PC-3 (cell line): ENCODE measurements around the gene ZNF783. TPM values are rescaled to one million over a fixed set of nuclear protein-coding genes. Genes with fewer than 3 reads are reported as not detected.

ENCODE experiments used
- ATAC-seq: fragments of 200-7000 bp; cut with Tn5 transposase; 2 replicates; pipeline ENCODE4 v1.9.1; 2020; ENCODE audit warnings: mild to moderate bottlenecking, moderate library complexity
- BruUV-seq: library from RNA; stranded (reverse); fragments of 400-500 nt; replicated peaks from 2 replicates; lab custom pipeline; 2021; lab: Mats Ljungman, UMichigan
- CTCF ChIA-PET: fragments of 300-600 bp; sonication (Branson Sonifier 250); formaldehyde crosslinking; loops from one replicate; lab custom pipeline; 2022; ENCODE audit warnings: antibody characterized with exemption; lab: Charles Lee
- POLR2A ChIA-PET: fragments of 300-600 bp; sonication (Branson Sonifier 250); formaldehyde crosslinking; loops from one replicate; lab custom pipeline; 2022; ENCODE audit warnings: antibody characterized with exemption; ENCODE audit not compliant: unreplicated experiment; lab: Charles Lee
- DNase-seq: peaks from one replicate; pipeline ENCODE4 v3.0.0-alpha.2; 2015
- H2AFZ ChIP-seq: fragments of 300-600 bp; sonication (generic); 2 replicates; pipeline ENCODE4 v1.6.0; 2016; ENCODE audit warnings: antibody characterized with exemption, low read length
- H3F3A ChIP-seq: fragments of 300-600 bp; sonication (generic); one replicate; pipeline ENCODE4 v1.6.0; 2017; ENCODE audit warnings: antibody characterized with exemption, low read length, control low read depth, mild to moderate bottlenecking; ENCODE audit not compliant: unreplicated experiment
- H3K27ac ChIP-seq: fragments of 300-600 bp; sonication (generic); 2 replicates; pipeline ENCODE4 v1.5.1; 2016; ENCODE audit warnings: mild to moderate bottlenecking, low read length
- H3K27me3 ChIP-seq: fragments of 300-600 bp; sonication (generic); 2 replicates; pipeline ENCODE4 v1.6.1; 2016; ENCODE audit warnings: low read length, mixed read lengths
- H3K36me3 ChIP-seq: fragments of 300-600 bp; sonication (generic); 2 replicates; pipeline ENCODE4 v1.6.1; 2016; ENCODE audit warnings: low read depth, mixed run types, low read length, mixed read lengths
- H3K4me1 ChIP-seq: fragments of 300-600 bp; sonication (generic); 2 replicates; pipeline ENCODE4 v1.5.1; 2016; ENCODE audit warnings: low read length; ENCODE audit not compliant: insufficient read depth
- H3K4me2 ChIP-seq: fragments of 300-600 bp; sonication (generic); 2 replicates; pipeline ENCODE4 v1.6.0; 2016; ENCODE audit warnings: low read length
- H3K4me3 ChIP-seq: fragments of 300-600 bp; sonication (generic); 2 replicates; pipeline ENCODE4 v1.5.1; 2016; ENCODE audit warnings: mild to moderate bottlenecking, low read length, mixed read lengths
- H3K79me2 ChIP-seq: fragments of 300-600 bp; sonication (generic); 2 replicates; pipeline ENCODE4 v1.6.1; 2017; ENCODE audit warnings: low read length, mixed read lengths
- H3K9ac ChIP-seq: fragments of 300-600 bp; sonication (generic); 2 replicates; pipeline ENCODE4 v1.6.0; 2016; ENCODE audit warnings: mild to moderate bottlenecking, low read length
- H3K9me2 ChIP-seq: fragments of 300-600 bp; sonication (generic); replicated peaks from 2 replicates; pipeline ENCODE4 v1.6.1; 2016; ENCODE audit warnings: mixed run types, low read length, mixed read lengths
- H3K9me3 ChIP-seq: fragments of 300-600 bp; sonication (generic); 2 replicates; pipeline ENCODE4 v1.6.1; 2016; ENCODE audit warnings: low read length, mixed read lengths
- H4K20me1 ChIP-seq: fragments of 300-600 bp; sonication (generic); 2 replicates; pipeline ENCODE4 v1.6.1; 2016; ENCODE audit warnings: low read length, mixed read lengths
- EZH2 ChIP-seq: fragments of 300-600 bp; sonication (generic); IDR thresholded peaks from one replicate; pipeline ENCODE4 v1.6.1; 2017; ENCODE audit warnings: antibody characterized with exemption, mild to moderate bottlenecking, low read length; ENCODE audit not compliant: unreplicated experiment
- EZH2phosphoT487 ChIP-seq: fragments of 300-600 bp; sonication (generic); IDR thresholded peaks from 2 replicates; pipeline ENCODE4 v1.6.1; 2018; ENCODE audit warnings: mild to moderate bottlenecking, antibody characterized with exemption, low read length, borderline replicate concordance
- intact Hi-C: fragments of 100-400 bp; cut with micrococcal nuclease; formaldehyde crosslinking; loops from 2 replicates; pipeline ENCODE4 v1.9.0; 2023
- total RNA-seq: library from RNA; depleted of rRNA; stranded (reverse); fragments of >200 nt; gene quantifications from 2 replicates; pipeline ENCODE4 v1.2.3, GENCODE V29; 2014
- TF ChIP-seq, protein P1 (sequence below): fragments of 300-600 bp; sonication (generic); conservative IDR thresholded peaks from 2 replicates; pipeline ENCODE4 v1.5.1; 2017; ENCODE audit warnings: antibody characterized with exemption, low read depth, mild to moderate bottlenecking, low read length

ZNF783 gene
- total RNA-seq, 1 experiment from 2014 or later = 6.9 TPM

DNA sequence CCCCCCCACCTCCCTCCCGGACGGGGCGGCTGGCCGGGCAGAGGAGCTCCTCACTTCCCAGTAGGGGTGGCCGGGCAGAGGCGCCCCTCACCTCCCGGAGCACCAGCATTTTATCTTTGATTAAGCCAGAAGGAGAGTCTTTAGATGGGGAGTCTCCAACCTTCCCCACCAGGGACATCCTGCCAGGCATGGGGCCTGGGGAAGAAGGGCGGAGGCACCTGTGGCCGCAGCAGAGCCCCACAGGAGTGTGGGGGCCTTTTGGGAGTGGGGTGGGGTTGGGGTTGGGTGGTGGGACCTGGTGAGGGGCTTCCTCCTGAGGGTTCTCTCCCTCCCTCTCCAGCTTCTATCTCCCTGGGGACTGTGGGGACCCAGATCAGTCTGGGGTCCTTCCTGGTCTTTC is 18.2 kb downstream of the ZNF783 start:
- Histone ChIP-seq H3F3A (no peaks in the 10 kb centered on the region), H3K36me3 (peaks cover 3% of the 10 kb centered on the region; the same call in 1 of the 2 replicates), H2AFZ (no peak overlapping the region), H3K9me3 (no peaks in the 10 kb centered on the region), H3K79me2 (no peaks in the 10 kb centered on the region), H3K9ac (no peak overlapping the region), H3K27ac (no peak overlapping the region), H3K4me3 (no peak overlapping the region), H4K20me1 (no peaks in the 10 kb centered on the region), H3K9me2 (no peaks in the 10 kb centered on the region), H3K4me1 (peaks cover 6% of the 10 kb centered on the region), H3K27me3 (no peaks in the 10 kb centered on the region), H3K4me2 (no peak overlapping the region)
- CTCF ChIA-PET = no interaction called here
- ATAC-seq = no peak
- no peak for TF ChIP-seq EZH2
- no peak for TF ChIP-seq EZH2phosphoT487
- TF ChIP-seq, protein P1, sequence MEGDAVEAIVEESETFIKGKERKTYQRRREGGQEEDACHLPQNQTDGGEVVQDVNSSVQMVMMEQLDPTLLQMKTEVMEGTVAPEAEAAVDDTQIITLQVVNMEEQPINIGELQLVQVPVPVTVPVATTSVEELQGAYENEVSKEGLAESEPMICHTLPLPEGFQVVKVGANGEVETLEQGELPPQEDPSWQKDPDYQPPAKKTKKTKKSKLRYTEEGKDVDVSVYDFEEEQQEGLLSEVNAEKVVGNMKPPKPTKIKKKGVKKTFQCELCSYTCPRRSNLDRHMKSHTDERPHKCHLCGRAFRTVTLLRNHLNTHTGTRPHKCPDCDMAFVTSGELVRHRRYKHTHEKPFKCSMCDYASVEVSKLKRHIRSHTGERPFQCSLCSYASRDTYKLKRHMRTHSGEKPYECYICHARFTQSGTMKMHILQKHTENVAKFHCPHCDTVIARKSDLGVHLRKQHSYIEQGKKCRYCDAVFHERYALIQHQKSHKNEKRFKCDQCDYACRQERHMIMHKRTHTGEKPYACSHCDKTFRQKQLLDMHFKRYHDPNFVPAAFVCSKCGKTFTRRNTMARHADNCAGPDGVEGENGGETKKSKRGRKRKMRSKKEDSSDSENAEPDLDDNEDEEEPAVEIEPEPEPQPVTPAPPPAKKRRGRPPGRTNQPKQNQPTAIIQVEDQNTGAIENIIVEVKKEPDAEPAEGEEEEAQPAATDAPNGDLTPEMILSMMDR = no peak
- intact Hi-C loops = loop anchor here (10.0 kb wide), 1 partner anchor 215 kb away; the partner anchor contains the start of gene ZNF746
- no TSS peak for BruUV-seq
- no peak for DNase-seq
- POLR2A ChIA-PET = no interaction called here

GRCh38 chr7:149280661-149281507 is 18.9 kb downstream of the ZNF783 start:
- no peak overlapping the region for H2AFZ ChIP-seq
- no TSS peak for BruUV-seq
- ChIA-PET POLR2A (no interaction called here), CTCF (no interaction called here)
- TF ChIP-seq EZH2phosphoT487 (no peak), EZH2 (no peak)
- TF ChIP-seq, protein P1 = no peak
- H3K27ac ChIP-seq = no peak overlapping the region
- no peaks in the 10 kb centered on the region for H3F3A ChIP-seq
- intact Hi-C loops = loop anchor here (10.0 kb wide), 1 partner anchor 214 kb away; the partner anchor contains the start of gene ZNF746
- no peak overlapping the region for H3K9ac ChIP-seq
- no peaks in the 10 kb centered on the region for H3K9me3 ChIP-seq
- no peaks in the 10 kb centered on the region for H3K9me2 ChIP-seq
- peaks cover 3% of the 10 kb centered on the region; the same call in 1 of the 2 replicates for H3K36me3 ChIP-seq
- H4K20me1 ChIP-seq = no peaks in the 10 kb centered on the region
- H3K4me3 ChIP-seq = no peak overlapping the region
- H3K4me1 ChIP-seq = peaks cover 13% of the 10 kb centered on the region
- no peak for DNase-seq
- no peaks in the 10 kb centered on the region for H3K27me3 ChIP-seq
- H3K79me2 ChIP-seq = no peaks in the 10 kb centered on the region
- ATAC-seq = no peak
- no peak overlapping the region for H3K4me2 ChIP-seq
